NCI-H526 (cell line): Measurements from ENCODE around the gene ABCB8.

Source experiments
- DNase-seq, 2 experiments: peaks; one replicate each; lab custom pipeline; 2025; lab: John Stamatoyannopoulos, UW

Gene ABCB8

GRCh38 chr7:151071032-151071866, 43.0 kb downstream of the ABCB8 start:
- no peak for DNase-seq

GRCh38 chr7:151073990-151074389, 45.7 kb downstream of the ABCB8 start:
- no peak for DNase-seq

GRCh38 chr7:151074817-151075661, 46.8 kb downstream of the ABCB8 start:
- DNase-seq, result no peak

- no peak for DNase-seq
Observed at GRCh38 chr7:151075662-151075971, 47.4 kb downstream of the ABCB8 start.

GRCh38 chr7:151075978-151076426, 47.8 kb downstream of the ABCB8 start:
- no peak for DNase-seq

- DNase-seq, result peak in 1 of 2 experiments; percentile 68
Observed at GRCh38 chr7:151076863-151077704, 48.8 kb downstream of the ABCB8 start.

- no peak for DNase-seq
Observed at GRCh38 chr7:151077705-151078232, 49.5 kb downstream of the ABCB8 start.

- peak in 1 of 2 experiments; percentile 51 for DNase-seq
Observed at GRCh38 chr7:151078233-151079040, 50.2 kb downstream of the ABCB8 start.

- DNase-seq, result no peak
Observed at GRCh38 chr7:151079199-151079910, 51.1 kb downstream of the ABCB8 start.

GRCh38 chr7:151080067-151080521, 51.8 kb downstream of the ABCB8 start:
- peak in 1 of 2 experiments; percentile 41 for DNase-seq

GRCh38 chr7:151080522-151081169, 52.4 kb downstream of the ABCB8 start, which contains the start of gene FASTK:
FASTK (minus strand) TSS chr7:151080809; CDS start chr7:151080766, 43 bp downstream.
- DNase-seq, result peak; percentile 79 to 98

GRCh38 chr7:151081170-151082101, 53.2 kb downstream of the ABCB8 start:
- peak; percentile 48 to 76 for DNase-seq

- peak in 1 of 2 experiments; percentile 46 for DNase-seq
Observed at GRCh38 chr7:151082141-151083070, 54.2 kb downstream of the ABCB8 start.

- DNase-seq, result peak; percentile 25 to 92
Observed at GRCh38 chr7:151083071-151083823, 55.0 kb downstream of the ABCB8 start, which contains the start of gene TMUB1. TMUB1 (minus strand) TSS chr7:151083493; CDS start chr7:151082563, 930 bp downstream.

- no peak for DNase-seq
Observed at GRCh38 chr7:151083824-151084160, 55.5 kb downstream of the ABCB8 start.

- DNase-seq, result no peak
Observed at GRCh38 chr7:151085329-151085690, 57.1 kb downstream of the ABCB8 start.
